Panc1 (cell line): ENCODE results near the gene NHSL1. TPM values are rescaled to one million over a fixed set of nuclear protein-coding genes. Genes with fewer than 3 reads are reported as not detected.

Experiments used
- ATAC-seq: fragments of 200-7000 bp; cut with Tn5 transposase; 2 replicates; pipeline ENCODE4 v1.9.1; 2020; ENCODE audit warnings: mild to moderate bottlenecking, moderate library complexity
- BruUV-seq: library from RNA; stranded (reverse); fragments of 400-500 nt; replicated peaks from 2 replicates; lab custom pipeline; 2021; lab: Mats Ljungman, UMichigan
- CTCF ChIA-PET: fragments of 300-600 bp; sonication (Branson Sonifier 250); formaldehyde crosslinking; loops from one replicate; lab custom pipeline; 2022; ENCODE audit warnings: antibody characterized with exemption; lab: Charles Lee
- POLR2A ChIA-PET: fragments of 300-600 bp; sonication (Branson Sonifier 250); formaldehyde crosslinking; loops from one replicate; lab custom pipeline; 2022; ENCODE audit warnings: antibody characterized with exemption; lab: Charles Lee
- DNase-seq: peaks from one replicate; pipeline ENCODE4 v3.0.0-alpha.2; 2010; ENCODE audit warnings: low read depth, low spot score
- H3K27ac ChIP-seq: 2 replicates; pipeline ENCODE4 v1.5.1; 2011; ENCODE audit warnings: mild to moderate bottlenecking, low read length, inconsistent platforms
- H3K27me3 ChIP-seq: fragments of 200-500 bp; sonication (Bioruptor generic); 2 replicates; pipeline ENCODE4 v1.6.0; 2014; ENCODE audit warnings: low read length, inconsistent platforms; ENCODE audit not compliant: control insufficient read depth, insufficient read depth
- H3K36me3 ChIP-seq: fragments of 200-500 bp; sonication (Bioruptor generic); 2 replicates; pipeline ENCODE4 v1.5.1; 2014; ENCODE audit warnings: inconsistent platforms, mild to moderate bottlenecking, low read length, moderate library complexity; ENCODE audit not compliant: control insufficient read depth, insufficient read depth
- H3K4me1 ChIP-seq: 2 replicates; pipeline ENCODE4 v1.5.1; 2011; ENCODE audit warnings: inconsistent platforms, mild to moderate bottlenecking, low read length, moderate library complexity; ENCODE audit not compliant: control insufficient read depth, insufficient read depth
- H3K4me3 ChIP-seq, 2 experiments: 2 replicates each; pipeline ENCODE4 v1.5.1; 2011 to 2012; ENCODE audit warnings: low read depth in 2 of 2, low read length in 2 of 2, mild to moderate bottlenecking in 2 of 2, inconsistent platforms in 1 of 2, moderate library complexity in 1 of 2
- H3K9me3 ChIP-seq: fragments of 200-500 bp; sonication (Bioruptor generic); 2 replicates; pipeline ENCODE4 v1.5.1; 2014; ENCODE audit warnings: low read depth, mild to moderate bottlenecking, inconsistent platforms, low read length, moderate library complexity; ENCODE audit not compliant: control insufficient read depth, insufficient read depth
- POLR2AphosphoS5 ChIP-seq: IDR thresholded peaks from 2 replicates; pipeline ENCODE4 v1.6.1; 2012; ENCODE audit warnings: mild to moderate bottlenecking, low read depth, low read length, moderate library complexity
- SIN3A ChIP-seq: IDR thresholded peaks from 2 replicates; pipeline ENCODE4 v1.6.1; 2012; ENCODE audit warnings: low read depth, mild to moderate bottlenecking, low read length, moderate library complexity, borderline replicate concordance; ENCODE audit not compliant: insufficient read depth
- TCF7L2 ChIP-seq: IDR thresholded peaks from 2 replicates; pipeline ENCODE4 v1.6.1; 2011; ENCODE audit warnings: mild to moderate bottlenecking, low read depth, low read length, inconsistent platforms
- in situ Hi-C: cut with HindIII; loops from 2 replicates; pipeline ENCODE4 v1.10.0; 2016; ENCODE audit warnings: low sequenced_read_pairs, low pct_unique_long_range_greater_than_20kb
- intact Hi-C: fragments of 100-400 bp; cut with micrococcal nuclease; formaldehyde crosslinking; loops from one replicate; pipeline ENCODE4 v1.10.0; 2022; ENCODE audit not compliant: unreplicated experiment
- total RNA-seq: library from RNA; stranded (reverse); gene quantifications from one replicate; pipeline ENCODE4 v1.2.1, GENCODE V29; 2021; ENCODE audit not compliant: unreplicated experiment
- TF ChIP-seq, protein P1 (sequence below), 2 experiments: IDR thresholded peaks; 2 replicates each; pipeline ENCODE4 v1.6.1; 2011 to 2012; ENCODE audit warnings: low read depth in 2 of 2, control low read depth in 1 of 2, low read length in 1 of 2, mild to moderate bottlenecking in 1 of 2, moderate library complexity in 1 of 2; ENCODE audit not compliant: insufficient read depth in 1 of 2
- TF ChIP-seq, protein P2 (sequence below): fragments of 450-650 bp; IDR thresholded peaks from 2 replicates; pipeline ENCODE4 v1.5.1; 2017; ENCODE audit warnings: mild to moderate bottlenecking

The NHSL1 gene
- total RNA-seq, 1 experiment from 2014 or later = 20.6 TPM

DNA sequence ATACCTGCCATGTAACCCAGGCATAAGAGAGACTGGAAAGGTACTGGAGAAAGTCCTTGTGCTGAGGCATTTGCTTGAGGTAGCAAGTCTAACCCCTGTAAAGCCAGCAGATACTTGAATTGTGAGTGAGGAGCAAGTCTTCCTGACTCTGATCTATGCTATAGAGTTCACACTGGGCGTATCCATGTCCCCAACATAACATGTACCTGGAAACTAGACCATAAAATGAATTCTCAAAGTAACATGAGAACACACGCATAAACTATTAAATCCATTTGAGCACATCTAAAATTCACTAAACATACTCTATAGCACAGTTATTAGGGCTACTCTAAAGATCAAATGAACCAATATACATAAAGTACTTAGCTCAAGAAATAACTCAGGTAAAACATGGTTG, 2.0 kb downstream of the NHSL1 start:
- no peak overlapping the region for H3K4me3 ChIP-seq
- ChIA-PET POLR2A (no interaction called here), CTCF (no interaction called here)
- H3K27ac ChIP-seq = no peak overlapping the region
- in situ Hi-C loops (no loop called here), intact Hi-C loops (no loop called here)
- H3K27me3 ChIP-seq = no peaks in the 10 kb centered on the region
- no peaks in the 10 kb centered on the region for H3K36me3 ChIP-seq
- ATAC-seq (no peak), DNase-seq (no peak)
- TF ChIP-seq, protein P1, sequence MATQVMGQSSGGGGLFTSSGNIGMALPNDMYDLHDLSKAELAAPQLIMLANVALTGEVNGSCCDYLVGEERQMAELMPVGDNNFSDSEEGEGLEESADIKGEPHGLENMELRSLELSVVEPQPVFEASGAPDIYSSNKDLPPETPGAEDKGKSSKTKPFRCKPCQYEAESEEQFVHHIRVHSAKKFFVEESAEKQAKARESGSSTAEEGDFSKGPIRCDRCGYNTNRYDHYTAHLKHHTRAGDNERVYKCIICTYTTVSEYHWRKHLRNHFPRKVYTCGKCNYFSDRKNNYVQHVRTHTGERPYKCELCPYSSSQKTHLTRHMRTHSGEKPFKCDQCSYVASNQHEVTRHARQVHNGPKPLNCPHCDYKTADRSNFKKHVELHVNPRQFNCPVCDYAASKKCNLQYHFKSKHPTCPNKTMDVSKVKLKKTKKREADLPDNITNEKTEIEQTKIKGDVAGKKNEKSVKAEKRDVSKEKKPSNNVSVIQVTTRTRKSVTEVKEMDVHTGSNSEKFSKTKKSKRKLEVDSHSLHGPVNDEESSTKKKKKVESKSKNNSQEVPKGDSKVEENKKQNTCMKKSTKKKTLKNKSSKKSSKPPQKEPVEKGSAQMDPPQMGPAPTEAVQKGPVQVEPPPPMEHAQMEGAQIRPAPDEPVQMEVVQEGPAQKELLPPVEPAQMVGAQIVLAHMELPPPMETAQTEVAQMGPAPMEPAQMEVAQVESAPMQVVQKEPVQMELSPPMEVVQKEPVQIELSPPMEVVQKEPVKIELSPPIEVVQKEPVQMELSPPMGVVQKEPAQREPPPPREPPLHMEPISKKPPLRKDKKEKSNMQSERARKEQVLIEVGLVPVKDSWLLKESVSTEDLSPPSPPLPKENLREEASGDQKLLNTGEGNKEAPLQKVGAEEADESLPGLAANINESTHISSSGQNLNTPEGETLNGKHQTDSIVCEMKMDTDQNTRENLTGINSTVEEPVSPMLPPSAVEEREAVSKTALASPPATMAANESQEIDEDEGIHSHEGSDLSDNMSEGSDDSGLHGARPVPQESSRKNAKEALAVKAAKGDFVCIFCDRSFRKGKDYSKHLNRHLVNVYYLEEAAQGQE (IDR thresholded peaks at IDR 0.05; ENCODE audit: insufficient read depth in 1 of 2, low read depth in 2 of 2, low read length in 1 of 2) = no peak
- TF ChIP-seq TCF7L2 (no peak), SIN3A (no peak), POLR2AphosphoS5 (no peak)
- TF ChIP-seq, protein P2, sequence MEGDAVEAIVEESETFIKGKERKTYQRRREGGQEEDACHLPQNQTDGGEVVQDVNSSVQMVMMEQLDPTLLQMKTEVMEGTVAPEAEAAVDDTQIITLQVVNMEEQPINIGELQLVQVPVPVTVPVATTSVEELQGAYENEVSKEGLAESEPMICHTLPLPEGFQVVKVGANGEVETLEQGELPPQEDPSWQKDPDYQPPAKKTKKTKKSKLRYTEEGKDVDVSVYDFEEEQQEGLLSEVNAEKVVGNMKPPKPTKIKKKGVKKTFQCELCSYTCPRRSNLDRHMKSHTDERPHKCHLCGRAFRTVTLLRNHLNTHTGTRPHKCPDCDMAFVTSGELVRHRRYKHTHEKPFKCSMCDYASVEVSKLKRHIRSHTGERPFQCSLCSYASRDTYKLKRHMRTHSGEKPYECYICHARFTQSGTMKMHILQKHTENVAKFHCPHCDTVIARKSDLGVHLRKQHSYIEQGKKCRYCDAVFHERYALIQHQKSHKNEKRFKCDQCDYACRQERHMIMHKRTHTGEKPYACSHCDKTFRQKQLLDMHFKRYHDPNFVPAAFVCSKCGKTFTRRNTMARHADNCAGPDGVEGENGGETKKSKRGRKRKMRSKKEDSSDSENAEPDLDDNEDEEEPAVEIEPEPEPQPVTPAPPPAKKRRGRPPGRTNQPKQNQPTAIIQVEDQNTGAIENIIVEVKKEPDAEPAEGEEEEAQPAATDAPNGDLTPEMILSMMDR = no peak
- H3K9me3 ChIP-seq = no peaks in the 10 kb centered on the region
- no TSS peak for BruUV-seq
- H3K4me1 ChIP-seq = peaks cover 6% of the 10 kb centered on the region; the same call in 1 of the 2 replicates

DNA sequence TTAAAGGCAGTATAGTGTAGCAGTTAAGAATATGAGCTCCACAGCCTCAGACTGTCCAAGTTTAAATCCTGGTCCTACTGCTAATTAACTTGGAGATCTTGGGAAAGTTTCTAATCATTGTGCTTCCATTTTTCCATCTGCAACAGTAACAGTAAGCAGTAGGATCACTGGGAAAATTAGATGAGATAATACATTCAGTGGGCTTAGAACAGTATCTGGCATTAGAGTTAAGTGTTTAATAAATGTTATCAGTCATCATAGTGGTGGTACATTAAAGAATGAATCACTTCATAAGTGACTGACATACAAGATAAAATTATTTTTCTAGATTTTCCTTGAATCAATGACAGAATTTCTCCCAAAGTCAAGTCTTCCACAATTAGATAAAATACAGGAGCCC, 5.0 kb downstream of the NHSL1 start:
- H3K36me3 ChIP-seq = no peaks in the 10 kb centered on the region
- BruUV-seq = no TSS peak
- ChIA-PET CTCF (no interaction called here), POLR2A (no interaction called here)
- H3K27me3 ChIP-seq = no peaks in the 10 kb centered on the region
- H3K9me3 ChIP-seq = no peaks in the 10 kb centered on the region
- TF ChIP-seq POLR2AphosphoS5 (no peak), SIN3A (no peak), TCF7L2 (no peak)
- TF ChIP-seq, protein P1 (IDR thresholded peaks at IDR 0.05; ENCODE audit: insufficient read depth in 1 of 2, low read depth in 2 of 2, low read length in 1 of 2) = no peak
- TF ChIP-seq, protein P2 = no peak
- in situ Hi-C loops = no loop called here
- no peak for ATAC-seq
- no peak overlapping the region for H3K4me3 ChIP-seq
- intact Hi-C loops = no loop called here
- H3K27ac ChIP-seq = no peak overlapping the region
- no peak for DNase-seq
- peaks cover 6% of the 10 kb centered on the region; the same call in 1 of the 2 replicates for H3K4me1 ChIP-seq
